ENCODE data around the gene HIGD1A.
A peak's percentile ranks its signal among the peaks of the same experiment; 100 is the strongest.

Gene HIGD1A

DNA sequence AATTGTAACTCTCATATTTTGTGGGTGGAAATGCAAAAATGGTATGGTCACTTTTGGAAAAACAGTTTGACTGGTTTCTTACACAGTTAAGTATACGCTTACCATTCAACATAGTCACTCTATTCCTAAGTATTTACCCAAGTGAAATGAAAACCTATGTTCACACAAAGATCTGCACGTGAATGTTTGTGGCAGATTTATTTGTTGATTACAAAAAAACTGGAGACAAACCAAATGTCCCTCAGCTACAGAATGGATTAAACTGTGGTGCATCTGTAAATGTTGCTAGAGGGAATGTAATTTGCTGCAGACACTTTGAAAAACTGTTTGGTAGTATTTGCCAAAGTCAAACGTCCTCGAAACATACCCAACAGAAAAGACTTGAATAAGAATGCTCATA is 34.3 kb upstream of the HIGD1A start:
- TF ChIP-seq, protein P1, sequence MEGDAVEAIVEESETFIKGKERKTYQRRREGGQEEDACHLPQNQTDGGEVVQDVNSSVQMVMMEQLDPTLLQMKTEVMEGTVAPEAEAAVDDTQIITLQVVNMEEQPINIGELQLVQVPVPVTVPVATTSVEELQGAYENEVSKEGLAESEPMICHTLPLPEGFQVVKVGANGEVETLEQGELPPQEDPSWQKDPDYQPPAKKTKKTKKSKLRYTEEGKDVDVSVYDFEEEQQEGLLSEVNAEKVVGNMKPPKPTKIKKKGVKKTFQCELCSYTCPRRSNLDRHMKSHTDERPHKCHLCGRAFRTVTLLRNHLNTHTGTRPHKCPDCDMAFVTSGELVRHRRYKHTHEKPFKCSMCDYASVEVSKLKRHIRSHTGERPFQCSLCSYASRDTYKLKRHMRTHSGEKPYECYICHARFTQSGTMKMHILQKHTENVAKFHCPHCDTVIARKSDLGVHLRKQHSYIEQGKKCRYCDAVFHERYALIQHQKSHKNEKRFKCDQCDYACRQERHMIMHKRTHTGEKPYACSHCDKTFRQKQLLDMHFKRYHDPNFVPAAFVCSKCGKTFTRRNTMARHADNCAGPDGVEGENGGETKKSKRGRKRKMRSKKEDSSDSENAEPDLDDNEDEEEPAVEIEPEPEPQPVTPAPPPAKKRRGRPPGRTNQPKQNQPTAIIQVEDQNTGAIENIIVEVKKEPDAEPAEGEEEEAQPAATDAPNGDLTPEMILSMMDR (conservative IDR thresholded peaks at IDR 0.05): no peak
- peak overlapping the region; percentile 50 for H3K27ac ChIP-seq

DNA sequence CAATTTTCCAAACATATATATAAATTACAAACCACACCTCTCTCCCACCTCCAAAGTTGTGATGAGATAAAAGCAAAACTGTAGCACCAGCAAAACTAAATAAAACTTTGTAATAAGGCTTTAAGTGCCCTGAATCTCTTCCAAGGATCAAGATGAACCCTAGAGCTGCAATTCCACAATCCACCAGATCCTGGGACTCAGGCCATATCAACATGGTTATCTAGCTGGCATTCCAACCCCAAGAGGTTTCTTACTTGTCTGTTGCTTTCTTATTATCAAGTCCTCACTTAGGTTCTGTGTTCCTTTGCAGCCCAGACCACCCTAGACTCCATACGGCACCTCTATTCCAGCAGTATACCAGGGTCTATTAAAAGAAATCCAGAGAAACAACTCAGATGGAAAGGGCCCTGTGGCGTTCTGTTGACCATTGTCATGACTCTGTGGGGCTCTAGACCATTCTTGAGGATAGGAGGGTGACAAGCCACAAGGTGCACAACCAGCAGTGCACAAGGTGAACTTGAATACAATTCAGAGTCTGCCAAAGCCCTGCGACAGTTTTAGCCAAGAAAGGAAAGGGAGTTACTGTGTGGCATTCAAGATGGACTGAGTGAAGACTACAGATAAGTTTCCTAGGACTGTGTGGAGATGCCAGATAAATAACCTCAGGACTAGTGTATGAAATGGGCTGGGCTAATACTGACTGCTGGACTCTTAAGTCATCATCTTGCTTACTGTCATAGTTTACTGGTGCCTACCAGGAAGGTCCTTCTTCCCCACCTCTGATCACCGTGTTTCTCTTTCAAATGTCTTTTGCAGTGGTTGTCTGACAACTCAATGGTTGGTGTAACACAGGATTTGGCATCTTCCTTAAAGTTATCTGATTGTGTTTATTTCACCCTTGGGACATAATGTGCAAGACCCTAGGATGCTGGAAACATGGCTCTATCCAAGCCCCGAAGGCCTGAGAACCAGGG is 32.1 kb upstream of the HIGD1A start:
- TF ChIP-seq ZFX (IDR thresholded peaks at IDR 0.05): no peak
- TF ChIP-seq, protein P1 (conservative IDR thresholded peaks at IDR 0.05): no peak; the same call in 1 of the 2 replicates
- H3K27ac ChIP-seq: no peak overlapping the region

GRCh38 chr3:42831321-42831713 is 27.0 kb upstream of the HIGD1A start:
- TF ChIP-seq, protein P1 (conservative IDR thresholded peaks at IDR 0.05): peak; percentile 75
- TF ChIP-seq ZFX (IDR thresholded peaks at IDR 0.05): no peak
- no peak overlapping the region for H3K27ac ChIP-seq

DNA sequence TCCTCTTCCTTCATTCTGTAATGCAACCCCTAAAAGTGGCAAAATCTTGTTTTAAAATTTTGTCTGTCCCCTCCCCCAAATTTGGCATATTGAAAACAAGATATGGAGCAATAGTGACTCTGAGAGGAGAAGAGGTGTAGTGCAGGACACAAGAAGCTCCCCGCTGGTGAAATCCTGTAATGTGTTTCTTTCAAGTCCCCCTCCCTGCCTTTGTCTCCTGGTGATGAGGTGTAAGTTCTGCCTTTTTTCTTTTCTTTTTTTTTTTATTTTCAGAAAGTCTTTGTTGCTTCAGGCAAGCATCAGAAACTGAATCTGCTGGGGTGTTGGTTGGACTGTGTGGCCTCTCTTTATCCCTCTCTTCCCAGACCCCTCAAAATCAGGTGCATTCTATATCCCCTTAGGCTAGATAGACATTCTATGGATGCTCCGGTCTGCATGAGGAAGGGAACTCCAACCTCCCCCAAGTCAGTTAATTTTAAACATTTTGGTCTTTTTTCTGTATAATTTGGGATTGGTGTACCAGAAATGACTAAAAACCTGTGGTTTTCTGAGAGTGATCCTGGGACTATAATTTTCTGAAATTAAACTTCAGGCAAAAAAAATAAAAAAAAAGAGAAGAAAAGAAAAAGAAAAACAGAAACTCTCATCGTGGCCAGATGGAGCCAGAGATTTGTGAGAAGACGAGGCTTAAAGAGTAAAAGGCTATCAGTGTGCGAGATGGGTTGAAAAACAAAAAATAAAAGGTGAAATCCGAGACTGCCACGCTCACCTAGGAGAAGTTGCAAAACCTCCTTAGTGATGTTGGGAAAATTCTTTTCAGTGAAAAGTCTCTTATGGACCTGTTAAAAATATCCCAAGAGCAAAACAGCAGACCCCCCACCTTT is 26.4 kb upstream of the HIGD1A start:
- no peak for TF ChIP-seq ZFX (IDR thresholded peaks at IDR 0.05)
- TF ChIP-seq, protein P1 (conservative IDR thresholded peaks at IDR 0.05): peak; percentile 2
- no peak overlapping the region for H3K27ac ChIP-seq

- no peak for TF ChIP-seq ZFX (IDR thresholded peaks at IDR 0.05)
- TF ChIP-seq, protein P1 (conservative IDR thresholded peaks at IDR 0.05): no peak
- no peak overlapping the region for H3K27ac ChIP-seq
Observed at GRCh38 chr3:42829628-42830436, 25.5 kb upstream of the HIGD1A start.

DNA sequence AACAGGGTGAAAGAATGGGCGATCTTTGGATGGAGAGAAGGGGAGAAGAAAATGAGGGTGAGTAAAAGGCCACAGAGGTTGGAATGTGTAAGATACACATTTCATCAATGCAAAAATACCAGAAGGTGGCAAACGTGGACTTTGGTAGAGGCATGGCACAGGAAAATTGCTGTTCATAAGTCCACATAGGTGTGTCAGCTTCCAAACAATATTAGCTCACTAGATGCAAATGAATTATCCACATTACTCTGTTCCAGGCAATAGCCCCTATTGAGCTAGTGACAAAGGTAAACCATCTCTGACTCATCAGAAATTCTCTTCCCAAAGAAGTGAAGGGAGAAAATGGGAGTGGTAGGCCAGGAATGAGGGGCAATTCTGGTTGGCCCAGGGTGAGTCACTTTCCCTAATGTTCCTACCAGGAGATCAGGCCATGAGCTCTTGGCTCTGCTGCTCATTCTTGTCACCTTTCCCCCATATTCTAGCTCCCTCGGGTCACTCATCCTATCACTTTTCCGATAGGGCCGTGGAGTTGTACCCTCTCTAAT is 24.9 kb upstream of the HIGD1A start:
- no peak overlapping the region for H3K27ac ChIP-seq
- no peak for TF ChIP-seq ZFX (IDR thresholded peaks at IDR 0.05)
- TF ChIP-seq, protein P1 (conservative IDR thresholded peaks at IDR 0.05): no peak

Data from C4-2B (cell line).